HG02870 (cell line): ENCODE results near the gene ATP13A5.

Experiments
- ATAC-seq: cut with Tn5 transposase; IDR thresholded peaks from one replicate; pipeline ENCODE4 v1.9.1; 2021; ENCODE audit warnings: mild to moderate bottlenecking, moderate library complexity; ENCODE audit not compliant: unreplicated experiment

Gene ATP13A5

GRCh38 chr3:193270451-193270850 lies 108.1 kb downstream of the ATP13A5 start:
- ATAC-seq = no peak

GRCh38 chr3:193269343-193270028 lies 109.1 kb downstream of the ATP13A5 start:
- ATAC-seq = no peak

- ATAC-seq = no peak
These were observed 115.8 kb downstream of the ATP13A5 start for GRCh38 chr3:193262707-193263106.

- ATAC-seq = no peak
These were observed 116.6 kb downstream of the ATP13A5 start for GRCh38 chr3:193261970-193262369.

GRCh38 chr3:193253986-193254660 lies 124.4 kb downstream of the ATP13A5 start:
- no peak for ATAC-seq

- ATAC-seq = no peak
These were observed 128.1 kb downstream of the ATP13A5 start for GRCh38 chr3:193250492-193250891.

- no peak for ATAC-seq
These were observed 129.6 kb downstream of the ATP13A5 start for GRCh38 chr3:193248848-193249468.

- no peak for ATAC-seq
These were observed 135.0 kb downstream of the ATP13A5 start for GRCh38 chr3:193243571-193243970.

- ATAC-seq = no peak
These were observed 136.8 kb downstream of the ATP13A5 start for GRCh38 chr3:193241716-193242115.

GRCh38 chr3:193240850-193241706 lies 137.5 kb downstream of the ATP13A5 start, which contains the start of gene PLAAT1:
Gene PLAAT1, plus strand, starts transcription at chr3:193241222. Its CDS starts 14,429 bp downstream, at chr3:193255651.
- ATAC-seq = peak; percentile 68

- no peak for ATAC-seq
These were observed 138.1 kb downstream of the ATP13A5 start for GRCh38 chr3:193240436-193240849.

GRCh38 chr3:193237030-193237429 lies 141.5 kb downstream of the ATP13A5 start:
- ATAC-seq = no peak

- no peak for ATAC-seq
These were observed 142.0 kb downstream of the ATP13A5 start for GRCh38 chr3:193236599-193236998.

- ATAC-seq = no peak
These were observed 147.4 kb downstream of the ATP13A5 start for GRCh38 chr3:193231201-193231600.

GRCh38 chr3:193230610-193231009 lies 147.9 kb downstream of the ATP13A5 start:
- no peak for ATAC-seq

GRCh38 chr3:193229851-193230420 lies 148.6 kb downstream of the ATP13A5 start:
- ATAC-seq = no peak

- no peak for ATAC-seq
These were observed 150.3 kb downstream of the ATP13A5 start for GRCh38 chr3:193228206-193228605.

- no peak for ATAC-seq
These were observed 153.0 kb downstream of the ATP13A5 start for GRCh38 chr3:193225302-193226125.
